ENCODE measurements around the gene RPS27L. TPM values are rescaled to one million over a fixed set of nuclear protein-coding genes. Genes with fewer than 3 reads are reported as not detected.

Gene RPS27L
- total and polyA plus RNA-seq, 2 experiments from 2014 or later: 85.9 to 1,011 TPM

- TF ChIP-seq ZNF462 (CRISPR knock-in tag; IDR thresholded peaks at IDR 0.05): no peak
Measured at GRCh38 chr15:63118854-63119253, 38.4 kb downstream of the RPS27L start (continued).

- no peak overlapping the region for H3K27ac Mint-ChIP-seq
- H3F3A ChIP-seq (replicated peaks; ENCODE audit: low read depth): no peaks in the 10 kb centered on the region
- no peaks in the 10 kb centered on the region for H3K9me2 ChIP-seq (ENCODE audit: insufficient read depth)
- H3K27me3 Mint-ChIP-seq (ENCODE audit: insufficient read depth, low read depth, poor library complexity): no peaks in the 10 kb centered on the region
- H3K4me3 ChIP-seq: no peak overlapping the region
- no peaks in the 10 kb centered on the region for H4K20me1 ChIP-seq (replicated peaks; ENCODE audit: insufficient read depth)
- H3K79me2 ChIP-seq (replicated peaks; ENCODE audit: insufficient read depth): no peaks in the 10 kb centered on the region
- DNase-seq (ENCODE audit: low spot score): no peak
- H2AFZ ChIP-seq: 0 out of 2 replicates have a peak overlapping the region, but pooled peaks have one; percentile 59
- no peaks in the 10 kb centered on the region for H3K4me1 ChIP-seq (ENCODE audit: insufficient read depth)
- H3K4me3 Mint-ChIP-seq: no peak overlapping the region
- ATAC-seq: no peak
- TF ChIP-seq EZH2 (IDR thresholded peaks at IDR 0.05; ENCODE audit: low read depth, unreplicated experiment): no peak
- TF ChIP-seq ZNF462 (CRISPR knock-in tag; IDR thresholded peaks at IDR 0.05): no peak
- no peak for TF ChIP-seq ZNF331 (CRISPR knock-in tag; IDR thresholded peaks at IDR 0.05; ENCODE audit: low read depth)
- TF ChIP-seq POLR2AphosphoS5 (IDR thresholded peaks at IDR 0.05; ENCODE audit: low read depth): no peak
- TF ChIP-seq CREB1 (CRISPR knock-in tag; IDR thresholded peaks at IDR 0.05; ENCODE audit: low read depth): no peak
- no peak for TF ChIP-seq STAT1 (IDR thresholded peaks at IDR 0.05; ENCODE audit: unreplicated experiment)
- no peaks in the 10 kb centered on the region for H3K4me1 Mint-ChIP-seq
- peaks cover under 1% of the 10 kb centered on the region; the same call in 2 of the 3 replicates for H3K9me3 Mint-ChIP-seq
- no peaks in the 10 kb centered on the region for H3K36me3 Mint-ChIP-seq (ENCODE audit: low read depth)
- H3K4me2 ChIP-seq: no peak overlapping the region
- H3K27me3 ChIP-seq (ENCODE audit: insufficient read depth): no peaks in the 10 kb centered on the region
- no peak overlapping the region for H3K27ac ChIP-seq (ENCODE audit: low read depth)
- no peaks in the 10 kb centered on the region for H3K36me3 ChIP-seq (ENCODE audit: insufficient read depth)
Measured at GRCh38 chr15:63114465-63114864, 42.8 kb downstream of the RPS27L start.

Measured in GM23338 (cell line).